CD14-positive monocyte (primary cell): ENCODE data around the gene JMJD1C. TPM values are rescaled to one million over a fixed set of nuclear protein-coding genes. Genes with fewer than 3 reads are reported as not detected.
A peak's percentile ranks its signal among the peaks of the same experiment; 100 is the strongest.

Experiments used
- DNase-seq, 3 donors: peaks; one replicate each; pipeline ENCODE4 v3.0.0-alpha.2; 2011 to 2022
- H2AFZ ChIP-seq: 2 replicates; pipeline ENCODE4 v1.6.0; 2012; ENCODE audit warnings: mild to moderate bottlenecking, low read depth, low read length, inconsistent platforms; ENCODE audit not compliant: insufficient read depth, poor library complexity, severe bottlenecking
- H3K27ac ChIP-seq, 2 donors: 1 replicate in 1 of 2; 2 replicates in 1 of 2; pipeline ENCODE4 v1.5.1; 2012 to 2013; ENCODE audit warnings: low read length in 2 of 2, control low read depth in 1 of 2, inconsistent platforms in 1 of 2, low read depth in 1 of 2, mild to moderate bottlenecking in 1 of 2
- H3K27me3 ChIP-seq, 2 donors: one replicate each; pipeline versions ENCODE4 v1.6.0 to v1.6.1; 2011 to 2013; ENCODE audit warnings: low read length in 2 of 2; ENCODE audit not compliant: control insufficient read depth in 2 of 2, insufficient read depth in 2 of 2
- H3K36me3 ChIP-seq, 2 donors: replicated peaks in 1 of 2; 1 replicate in 1 of 2; 2 replicates in 1 of 2; pipeline versions ENCODE4 v1.5.1 to v1.6.1; 2012 to 2013; ENCODE audit warnings: low read length in 2 of 2, control low read depth in 1 of 2, inconsistent platforms in 1 of 2, mild to moderate bottlenecking in 1 of 2; ENCODE audit not compliant: insufficient read depth in 2 of 2, control insufficient read depth in 1 of 2
- H3K4me1 ChIP-seq, 2 donors: 1 replicate in 1 of 2; 2 replicates in 1 of 2; pipeline versions ENCODE4 v1.5.1 to v1.6.1; 2012 to 2013; ENCODE audit warnings: low read length in 2 of 2, control low read depth in 1 of 2, inconsistent platforms in 1 of 2, mild to moderate bottlenecking in 1 of 2, moderate library complexity in 1 of 2; ENCODE audit not compliant: insufficient read depth in 2 of 2, control insufficient read depth in 1 of 2
- H3K4me2 ChIP-seq: replicated peaks from 2 replicates; pipeline ENCODE3; 2012; ENCODE audit warnings: low read length, moderate library complexity, mild to moderate bottlenecking; ENCODE audit not compliant: poor library complexity, severe bottlenecking; ENCODE audit errors: extremely low read depth
- H3K4me3 ChIP-seq, 3 experiments: fragments of 200-600 bp in 1 of 3; sonication (generic) in 1 of 3; replicated peaks in 1 of 3; 1 replicate in 2 of 3; 2 replicates in 1 of 3; pipeline ENCODE4 v1.5.1; 2011 to 2013; ENCODE audit warnings: low read length in 3 of 3, mild to moderate bottlenecking in 3 of 3, control low read depth in 2 of 3, low read depth in 2 of 3, inconsistent platforms in 1 of 3, moderate library complexity in 1 of 3
- H3K79me2 ChIP-seq: 2 replicates; pipeline ENCODE4 v1.6.0; 2012; ENCODE audit warnings: mild to moderate bottlenecking, control low read depth, inconsistent platforms, low read length, moderate library complexity; ENCODE audit not compliant: insufficient read depth
- H3K9ac ChIP-seq: 2 replicates; pipeline ENCODE4 v1.6.0; 2017; ENCODE audit warnings: low read length, mild to moderate bottlenecking; ENCODE audit not compliant: insufficient read depth, poor library complexity, severe bottlenecking
- H3K9me3 ChIP-seq, 2 donors: replicated peaks in 1 of 2; 1 replicate in 1 of 2; 2 replicates in 1 of 2; pipeline versions ENCODE4 v1.5.1 to v1.6.1; 2012 to 2013; ENCODE audit warnings: low read length in 2 of 2, control low read depth in 1 of 2; ENCODE audit not compliant: control insufficient read depth in 1 of 2, insufficient read depth in 1 of 2
- H4K20me1 ChIP-seq: 2 replicates; pipeline ENCODE4 v1.6.0; 2012; ENCODE audit warnings: mild to moderate bottlenecking, low read length, control low read depth, moderate library complexity; ENCODE audit not compliant: insufficient read depth
- H3K27ac Mint-ChIP-seq, 7 donors: one replicate each; pipeline ENCODE4 v1.8.0; 2020; ENCODE audit warnings: mild to moderate bottlenecking in 7 of 7, mixed read lengths in 7 of 7, moderate library complexity in 6 of 7, inconsistent platforms in 2 of 7
- H3K27me3 Mint-ChIP-seq, 3 donors: one replicate each; pipeline ENCODE4 v1.8.0; 2021 to 2022; ENCODE audit warnings: low read depth in 3 of 3, mild to moderate bottlenecking in 3 of 3, mixed read lengths in 3 of 3, moderate library complexity in 3 of 3, inconsistent platforms in 1 of 3
- H3K36me3 Mint-ChIP-seq, 2 donors: one replicate each; pipeline ENCODE4 v1.8.0; 2020; ENCODE audit warnings: mixed read lengths in 2 of 2, inconsistent platforms in 1 of 2, mild to moderate bottlenecking in 1 of 2
- H3K4me1 Mint-ChIP-seq: one replicate; pipeline ENCODE4 v1.8.0; 2020; ENCODE audit warnings: mild to moderate bottlenecking, mixed read lengths
- H3K4me3 Mint-ChIP-seq, 2 donors: one replicate each; pipeline ENCODE4 v1.8.0; 2020; ENCODE audit warnings: mild to moderate bottlenecking in 2 of 2, mixed read lengths in 2 of 2, moderate library complexity in 1 of 2
- H3K9me3 Mint-ChIP-seq, 7 donors: one replicate each; pipeline ENCODE4 v1.8.0; 2020 to 2022; ENCODE audit warnings: mixed read lengths in 7 of 7, mild to moderate bottlenecking in 6 of 7, moderate library complexity in 6 of 7, inconsistent platforms in 2 of 7
- WGBS: methylation state at CpG from one replicate; pipeline ENCODE4 v1.1.5; 2013; ENCODE audit warnings: missing lambda C conversion rate; ENCODE audit not compliant: insufficient coverage; 5-methylcytosine and 5-hydroxymethylcytosine counted together
- intact Hi-C, 2 donors: fragments of 100-400 bp; cut with micrococcal nuclease; formaldehyde crosslinking; loops; one replicate each; pipeline versions ENCODE4 v1.15.0 to v1.15.1; 2023
- polyA plus RNA-seq, 3 donors: library from polyadenylated mRNA; depleted of rRNA in 1 of 3; unstranded in 2 of 3; stranded (reverse) in 1 of 3; fragments of 300-500 nt in 2 of 3; fragments of >200 nt in 1 of 3; fragmentation: Illumina TruSeq in 2 of 3; gene quantifications; 1 replicate in 2 of 3; 2 replicates in 1 of 3; pipeline ENCODE4 v1.2.3, GENCODE V29; 2012 to 2021
- TF ChIP-seq, protein P1 (sequence below): fragments of 200-600 bp; IDR thresholded peaks from one replicate; pipeline ENCODE4 v1.8.0; 2022; ENCODE audit warnings: antibody characterized with exemption, mild to moderate bottlenecking

JMJD1C gene
- polyA plus RNA-seq, 3 donors = 27.8 to 84.8 (median 46.5) TPM

GRCh38 chr10:63324495-63324854 is 141.3 kb downstream of the JMJD1C start:
- peaks cover 15% of the 10 kb centered on the region for H4K20me1 ChIP-seq
- no peaks in the 10 kb centered on the region for H3K9me3 Mint-ChIP-seq
- no peaks in the 10 kb centered on the region for H3K27me3 ChIP-seq
- no peaks in the 10 kb centered on the region for H3K9me3 ChIP-seq
- no peak overlapping the region for H2AFZ ChIP-seq
- no peaks in the 10 kb centered on the region for H3K36me3 ChIP-seq
- no peak overlapping the region for H3K9ac ChIP-seq
- H3K27ac Mint-ChIP-seq = no peak overlapping the region
- peaks cover 0 to 3% (median 0%) of the 10 kb centered on the region in 3 donors for H3K27me3 Mint-ChIP-seq
- peaks cover 2 to 11% of the 10 kb centered on the region in 2 donors for H3K36me3 Mint-ChIP-seq
- no peak for DNase-seq
- H3K79me2 ChIP-seq = no peaks in the 10 kb centered on the region
- TF ChIP-seq, protein P1, sequence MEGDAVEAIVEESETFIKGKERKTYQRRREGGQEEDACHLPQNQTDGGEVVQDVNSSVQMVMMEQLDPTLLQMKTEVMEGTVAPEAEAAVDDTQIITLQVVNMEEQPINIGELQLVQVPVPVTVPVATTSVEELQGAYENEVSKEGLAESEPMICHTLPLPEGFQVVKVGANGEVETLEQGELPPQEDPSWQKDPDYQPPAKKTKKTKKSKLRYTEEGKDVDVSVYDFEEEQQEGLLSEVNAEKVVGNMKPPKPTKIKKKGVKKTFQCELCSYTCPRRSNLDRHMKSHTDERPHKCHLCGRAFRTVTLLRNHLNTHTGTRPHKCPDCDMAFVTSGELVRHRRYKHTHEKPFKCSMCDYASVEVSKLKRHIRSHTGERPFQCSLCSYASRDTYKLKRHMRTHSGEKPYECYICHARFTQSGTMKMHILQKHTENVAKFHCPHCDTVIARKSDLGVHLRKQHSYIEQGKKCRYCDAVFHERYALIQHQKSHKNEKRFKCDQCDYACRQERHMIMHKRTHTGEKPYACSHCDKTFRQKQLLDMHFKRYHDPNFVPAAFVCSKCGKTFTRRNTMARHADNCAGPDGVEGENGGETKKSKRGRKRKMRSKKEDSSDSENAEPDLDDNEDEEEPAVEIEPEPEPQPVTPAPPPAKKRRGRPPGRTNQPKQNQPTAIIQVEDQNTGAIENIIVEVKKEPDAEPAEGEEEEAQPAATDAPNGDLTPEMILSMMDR = no peak
- no peaks in the 10 kb centered on the region for H3K4me1 ChIP-seq
- 100% methylated on average over 1 of the region's 2 CpGs for WGBS
- no peak overlapping the region for H3K27ac ChIP-seq
- peaks cover 13% of the 10 kb centered on the region for H3K4me1 Mint-ChIP-seq
- no peak overlapping the region for H3K4me3 ChIP-seq
- no peak overlapping the region for H3K4me2 ChIP-seq
- no peak overlapping the region for H3K4me3 Mint-ChIP-seq
- intact Hi-C loops = no loop called here

DNA sequence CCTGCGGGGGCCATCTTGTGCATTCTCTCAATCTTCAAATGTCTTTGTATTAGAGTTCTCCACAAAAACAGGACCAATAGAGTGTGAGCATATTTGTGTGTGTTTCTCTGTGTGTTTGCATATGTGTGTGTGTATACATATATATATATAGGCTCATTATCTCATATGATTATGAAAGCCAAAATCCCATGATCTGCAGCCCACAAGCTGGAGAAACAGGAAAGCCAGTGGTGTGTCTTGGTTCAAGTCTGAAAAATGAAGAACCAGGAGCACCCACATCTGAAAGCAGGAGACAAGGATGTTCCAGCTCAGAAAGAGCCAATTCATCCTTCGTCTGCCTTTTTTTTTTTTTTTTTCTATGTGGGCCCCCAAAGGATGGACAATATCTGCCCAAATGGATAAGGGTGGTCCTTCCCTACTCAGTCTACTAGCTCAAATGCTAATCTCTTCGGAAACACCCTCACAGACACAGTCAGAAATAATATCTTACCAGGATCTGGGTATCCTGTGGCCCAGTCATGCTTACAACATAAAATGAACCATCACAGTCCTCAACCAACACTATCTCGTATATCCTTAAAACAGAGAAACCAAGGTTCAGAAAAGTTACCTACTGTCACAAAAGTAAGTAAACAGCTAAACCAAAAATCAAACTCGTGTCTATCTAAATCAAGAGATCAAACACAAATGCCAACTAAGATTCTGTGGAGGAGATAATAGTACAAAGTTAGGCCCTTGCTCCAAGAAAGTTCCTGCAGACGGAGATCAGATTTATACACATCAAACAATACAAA is 141.9 kb downstream of the JMJD1C start:
- no peaks in the 10 kb centered on the region for H3K9me3 ChIP-seq
- H4K20me1 ChIP-seq = peaks cover 15% of the 10 kb centered on the region
- intact Hi-C loops = no loop called here
- no peak overlapping the region for H3K4me3 ChIP-seq
- H3K79me2 ChIP-seq = no peaks in the 10 kb centered on the region
- Mint-ChIP-seq H3K9me3 (peaks cover 0 to 2% (median 0%) of the 10 kb centered on the region in 7 donors), H3K4me1 (peaks cover 8% of the 10 kb centered on the region), H3K27me3 (peaks cover 0 to 3% (median 0%) of the 10 kb centered on the region in 3 donors), H3K27ac (peak overlapping the region in 1 of 7 donors; percentile 13), H3K36me3 (peaks cover 2 to 11% of the 10 kb centered on the region in 2 donors), H3K4me3 (no peak overlapping the region)
- no peaks in the 10 kb centered on the region for H3K36me3 ChIP-seq
- 100% methylated on average over 1 of the region's 6 CpGs for WGBS
- H3K4me1 ChIP-seq = no peaks in the 10 kb centered on the region
- H3K27ac ChIP-seq = no peak overlapping the region
- TF ChIP-seq, protein P1 = no peak
- no peak overlapping the region for H2AFZ ChIP-seq
- no peak for DNase-seq
- H3K9ac ChIP-seq = no peak overlapping the region
- no peaks in the 10 kb centered on the region for H3K27me3 ChIP-seq
- H3K4me2 ChIP-seq = no peak overlapping the region
